NT2/D1 (cell line): ENCODE measurements around the gene SGPL1.

Source experiments
- DNase-seq: peaks from one replicate; pipeline ENCODE4 v3.0.0-alpha.2; 2011; ENCODE audit warnings: low read depth, low spot score
- H3K27me3 ChIP-seq: 2 replicates; pipeline ENCODE4 v1.6.0; 2011; ENCODE audit warnings: mild to moderate bottlenecking; ENCODE audit not compliant: insufficient read length, insufficient read depth
- H3K36me3 ChIP-seq: 2 replicates; pipeline ENCODE4 v1.6.1; 2011; ENCODE audit warnings: mild to moderate bottlenecking, low read length, mixed read lengths; ENCODE audit not compliant: insufficient read depth, insufficient read length
- H3K4me1 ChIP-seq: 2 replicates; pipeline ENCODE4 v1.5.1; 2011; ENCODE audit not compliant: insufficient read depth, insufficient read length
- H3K4me3 ChIP-seq: 2 replicates; pipeline ENCODE4 v1.5.1; 2011; ENCODE audit warnings: low read depth; ENCODE audit not compliant: insufficient read length
- H3K9ac ChIP-seq: 2 replicates; pipeline ENCODE4 v1.6.0; 2011; ENCODE audit warnings: low read depth; ENCODE audit not compliant: insufficient read length
- H3K9me3 ChIP-seq: 2 replicates; pipeline ENCODE4 v1.5.1; 2011; ENCODE audit warnings: mild to moderate bottlenecking, low read length; ENCODE audit not compliant: insufficient read depth
- SUZ12 ChIP-seq: IDR thresholded peaks from 2 replicates; pipeline ENCODE4 v1.6.1; 2011; ENCODE audit not compliant: insufficient read length, insufficient read depth; ENCODE audit errors: extremely low read depth
- YY1 ChIP-seq: IDR thresholded peaks from 2 replicates; pipeline ENCODE4 v1.6.1; 2011; ENCODE audit not compliant: insufficient read length, insufficient read depth
- ZNF274 ChIP-seq: IDR thresholded peaks from 2 replicates; pipeline ENCODE4 v1.6.1; 2011; ENCODE audit warnings: mild to moderate bottlenecking, low read depth, low read length

The SGPL1 gene

DNA sequence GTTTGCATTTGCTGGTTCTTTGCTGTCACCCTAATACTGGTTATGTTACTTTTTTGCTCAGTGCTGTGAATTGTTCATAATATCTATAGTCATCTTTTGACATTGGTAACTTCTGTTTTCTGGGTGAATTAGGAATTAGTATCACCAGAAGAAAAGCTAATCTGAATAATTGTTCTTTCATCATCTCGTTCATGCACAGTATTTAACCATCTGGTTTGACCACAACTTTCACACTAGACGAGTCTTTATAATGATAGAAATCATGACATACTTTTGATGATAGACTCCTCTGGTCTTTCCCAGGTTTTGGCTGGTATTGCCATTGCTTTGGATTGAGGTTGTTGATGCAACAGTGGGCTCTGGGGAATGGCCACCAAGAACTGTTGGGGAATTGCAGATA lies 25.1 kb downstream of the SGPL1 start:
- no peak for DNase-seq
- no peaks in the 10 kb centered on the region for H3K4me1 ChIP-seq
- H3K9me3 ChIP-seq: no peaks in the 10 kb centered on the region
- TF ChIP-seq SUZ12 (no peak), ZNF274 (no peak), YY1 (no peak)
- H3K9ac ChIP-seq: no peak overlapping the region
- no peaks in the 10 kb centered on the region for H3K27me3 ChIP-seq
- H3K4me3 ChIP-seq: no peak overlapping the region
- peaks cover 38% of the 10 kb centered on the region for H3K36me3 ChIP-seq

GRCh38 chr10:70843333-70843732 lies 27.6 kb downstream of the SGPL1 start:
- no peak for DNase-seq
- no peaks in the 10 kb centered on the region for H3K9me3 ChIP-seq
- peaks cover 35% of the 10 kb centered on the region for H3K36me3 ChIP-seq
- TF ChIP-seq YY1 (no peak), ZNF274 (no peak)
- H3K9ac ChIP-seq: no peak overlapping the region
- no peak overlapping the region for H3K4me3 ChIP-seq
- H3K27me3 ChIP-seq: no peaks in the 10 kb centered on the region
- H3K4me1 ChIP-seq: no peaks in the 10 kb centered on the region

DNA sequence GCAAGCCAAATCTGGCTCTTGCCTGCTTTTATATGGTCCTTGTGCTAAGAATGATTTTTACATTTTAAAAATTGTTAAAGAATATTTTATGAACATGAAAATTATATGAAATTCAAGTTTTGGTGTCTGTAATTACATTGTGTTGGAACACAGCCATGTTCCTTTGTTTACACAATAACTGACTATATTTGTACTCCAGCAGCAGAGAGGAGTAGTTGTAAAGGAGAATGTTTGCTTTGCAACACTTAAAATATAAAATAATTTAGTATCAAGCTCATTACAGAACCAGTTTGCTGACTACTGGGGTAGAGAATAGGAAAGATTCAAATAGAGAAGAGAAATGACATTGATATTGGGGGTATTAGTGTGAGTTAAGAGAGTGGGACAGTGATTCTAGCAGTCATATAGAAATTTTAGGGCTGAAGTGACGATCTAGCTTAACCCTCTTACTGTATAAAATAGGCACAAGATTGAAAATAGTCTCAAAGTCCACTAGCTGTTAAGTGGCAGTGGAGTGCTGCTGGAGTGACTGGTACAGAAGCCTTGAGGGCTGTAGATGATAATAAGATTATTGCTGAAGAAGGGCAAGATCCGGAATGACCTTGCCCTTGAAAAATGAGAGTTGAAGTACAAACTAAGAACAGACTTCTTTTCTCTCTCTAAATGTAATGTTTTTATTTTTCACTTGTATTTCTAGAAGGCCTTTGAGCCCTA lies 28.2 kb downstream of the SGPL1 start:
- DNase-seq: no peak

GRCh38 chr10:70845256-70845655 lies 29.5 kb downstream of the SGPL1 start:
- no peak for DNase-seq
- H3K27me3 ChIP-seq: no peaks in the 10 kb centered on the region
- H3K9ac ChIP-seq: no peak overlapping the region
- no peaks in the 10 kb centered on the region for H3K4me1 ChIP-seq
- no peaks in the 10 kb centered on the region for H3K9me3 ChIP-seq
- no peak for TF ChIP-seq ZNF274
- TF ChIP-seq SUZ12: no peak
- TF ChIP-seq YY1: no peak
- H3K36me3 ChIP-seq: peaks cover 25% of the 10 kb centered on the region
- no peak overlapping the region for H3K4me3 ChIP-seq

More for the DNA sequence above, 28.2 kb downstream of the SGPL1 start:
- TF ChIP-seq ZNF274: no peak
- no peak for TF ChIP-seq YY1
- TF ChIP-seq SUZ12: no peak
- Histone ChIP-seq H3K9me3 (no peaks in the 10 kb centered on the region), H3K27me3 (no peaks in the 10 kb centered on the region), H3K4me3 (no peak overlapping the region), H3K9ac (no peak overlapping the region), H3K4me1 (no peaks in the 10 kb centered on the region), H3K36me3 (peaks cover 35% of the 10 kb centered on the region)

DNA sequence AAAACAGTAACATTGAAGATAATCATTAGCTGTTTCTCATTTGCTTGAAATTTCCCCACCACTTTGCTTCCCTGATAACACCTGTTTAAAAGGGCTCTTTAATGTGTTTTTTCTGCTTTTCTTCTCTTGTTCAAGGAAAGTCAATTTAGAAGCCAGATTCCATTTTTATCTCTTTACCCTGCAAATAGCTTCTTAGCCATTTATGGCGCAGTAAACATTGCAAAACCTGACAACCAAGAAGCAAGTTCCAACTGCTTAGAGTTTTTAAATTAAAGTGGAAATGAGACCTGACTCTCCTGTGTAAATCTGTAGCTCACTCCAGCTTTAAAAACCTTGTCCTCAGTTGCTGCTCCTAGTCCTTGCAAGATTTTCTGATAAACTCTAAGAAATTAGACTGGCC lies 30.1 kb downstream of the SGPL1 start:
- Histone ChIP-seq H3K9me3 (no peaks in the 10 kb centered on the region), H3K9ac (no peak overlapping the region), H3K36me3 (peaks cover 27% of the 10 kb centered on the region), H3K4me3 (no peak overlapping the region), H3K4me1 (no peaks in the 10 kb centered on the region), H3K27me3 (no peaks in the 10 kb centered on the region)
- TF ChIP-seq ZNF274: no peak
- TF ChIP-seq YY1: no peak
- no peak for TF ChIP-seq SUZ12
- DNase-seq: no peak

- Histone ChIP-seq H3K9ac (no peak overlapping the region), H3K9me3 (no peaks in the 10 kb centered on the region), H3K4me3 (no peak overlapping the region), H3K36me3 (peaks cover 30% of the 10 kb centered on the region), H3K4me1 (no peaks in the 10 kb centered on the region), H3K27me3 (no peaks in the 10 kb centered on the region)
- no peak for TF ChIP-seq SUZ12
- no peak for TF ChIP-seq YY1
- no peak for TF ChIP-seq ZNF274
- no peak for DNase-seq
These were observed 31.0 kb downstream of the SGPL1 start for GRCh38 chr10:70846795-70847194.

DNA sequence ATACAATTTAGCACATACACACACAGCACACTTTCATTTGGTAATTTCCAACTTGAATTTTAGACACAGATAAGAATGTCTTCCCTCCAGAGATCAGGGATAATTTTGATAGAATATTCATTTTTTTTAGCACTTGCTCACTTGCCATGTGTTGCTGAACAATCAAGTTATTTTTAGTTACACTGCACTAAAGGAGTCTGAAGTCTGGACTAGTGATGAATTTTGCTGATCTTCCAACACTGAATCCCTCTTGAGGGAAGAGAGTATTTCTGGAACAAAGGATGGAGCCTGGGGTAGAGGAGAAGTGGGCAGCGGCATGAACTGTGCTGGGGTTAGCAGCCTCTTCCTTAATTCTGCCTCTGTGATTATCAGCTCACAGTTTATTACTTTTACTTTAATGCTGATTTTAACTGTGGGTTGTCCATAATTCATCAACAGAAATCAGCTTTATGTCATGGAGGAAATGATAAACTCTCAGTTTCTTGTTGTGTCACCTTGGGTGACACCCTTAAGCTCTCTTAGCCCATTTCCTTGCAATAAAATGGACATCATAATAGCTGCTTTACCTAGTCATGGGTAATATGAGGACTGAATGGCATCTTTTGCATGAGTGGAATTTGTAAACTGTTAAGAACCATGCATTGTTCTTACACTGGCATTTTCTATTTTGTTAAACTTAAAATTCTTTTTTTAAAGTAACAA lies 32.1 kb downstream of the SGPL1 start:
- peaks cover 35% of the 10 kb centered on the region for H3K36me3 ChIP-seq
- DNase-seq: no peak
- H3K4me1 ChIP-seq: no peaks in the 10 kb centered on the region
- no peaks in the 10 kb centered on the region for H3K9me3 ChIP-seq
- no peaks in the 10 kb centered on the region for H3K27me3 ChIP-seq
- TF ChIP-seq YY1 (no peak), SUZ12 (no peak), ZNF274 (no peak)
- H3K4me3 ChIP-seq: no peak overlapping the region
- no peak overlapping the region for H3K9ac ChIP-seq
